ENCODE data around the gene MRPL3. TPM values are rescaled to one million over a fixed set of nuclear protein-coding genes. Genes with fewer than 3 reads are reported as not detected.

MRPL3 gene
- polyA plus RNA-seq, 1 of the 3 experiments (the other 2 are of a cell fraction) = 73.7 TPM

DNA sequence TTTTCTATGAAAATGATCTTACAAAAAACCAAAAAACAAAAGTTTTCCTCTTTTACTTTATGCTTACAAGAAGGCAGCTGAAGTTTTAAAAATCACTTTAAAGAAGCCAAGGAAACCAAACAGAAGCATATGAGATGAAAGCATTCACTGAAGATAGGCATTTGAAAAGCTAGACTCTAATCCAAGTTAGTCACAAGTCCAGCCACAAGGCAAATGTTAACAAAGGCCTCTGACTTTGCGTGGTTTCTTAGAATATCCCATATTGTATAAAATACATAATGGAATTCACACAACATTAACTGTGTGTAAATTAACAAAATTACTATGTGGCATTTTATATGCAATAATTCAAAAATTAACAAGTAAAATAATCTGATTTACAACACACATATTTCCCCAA is 17.7 kb downstream of the MRPL3 start:
- no peak overlapping the region for H3K4me3 ChIP-seq (ENCODE audit: low read depth in 2 of 2, low read length in 1 of 2)
- DNase-seq = no peak
- no peak overlapping the region for H2AFZ ChIP-seq (ENCODE audit: low read depth)
- no peak overlapping the region for H3K4me2 ChIP-seq
- CTCF ChIA-PET = interaction anchor here (0.9 to 1.2 kb wide), 2 partner anchors 12 to 452 kb away, joined by 3 to 4 read pairs; no protein-coding TSS in a partner anchor
- H3K4me1 ChIP-seq (ENCODE audit: control insufficient read depth in 1 of 2, insufficient read depth in 2 of 2, low read depth in 1 of 2, low read length in 1 of 2) = no peaks in the 10 kb centered on the region
- no peaks in the 10 kb centered on the region for H3K9me2 ChIP-seq
- POLR2A ChIA-PET = no interaction called here
- whole genome bisulfite sequencing (ENCODE audit: low lambda C conversion rate) = 96% methylated on average over 1 of the region's 1 CpG
- TF ChIP-seq YY1 (IDR thresholded peaks at IDR 0.05; ENCODE audit: low read depth) = no peak
- no peak for TF ChIP-seq RFX5 (IDR thresholded peaks at IDR 0.05; ENCODE audit: low read length)
- no peak for TF ChIP-seq POLR2AphosphoS5 (IDR thresholded peaks at IDR 0.05; ENCODE audit: low read depth, low read length)
- TF ChIP-seq, protein P1, sequence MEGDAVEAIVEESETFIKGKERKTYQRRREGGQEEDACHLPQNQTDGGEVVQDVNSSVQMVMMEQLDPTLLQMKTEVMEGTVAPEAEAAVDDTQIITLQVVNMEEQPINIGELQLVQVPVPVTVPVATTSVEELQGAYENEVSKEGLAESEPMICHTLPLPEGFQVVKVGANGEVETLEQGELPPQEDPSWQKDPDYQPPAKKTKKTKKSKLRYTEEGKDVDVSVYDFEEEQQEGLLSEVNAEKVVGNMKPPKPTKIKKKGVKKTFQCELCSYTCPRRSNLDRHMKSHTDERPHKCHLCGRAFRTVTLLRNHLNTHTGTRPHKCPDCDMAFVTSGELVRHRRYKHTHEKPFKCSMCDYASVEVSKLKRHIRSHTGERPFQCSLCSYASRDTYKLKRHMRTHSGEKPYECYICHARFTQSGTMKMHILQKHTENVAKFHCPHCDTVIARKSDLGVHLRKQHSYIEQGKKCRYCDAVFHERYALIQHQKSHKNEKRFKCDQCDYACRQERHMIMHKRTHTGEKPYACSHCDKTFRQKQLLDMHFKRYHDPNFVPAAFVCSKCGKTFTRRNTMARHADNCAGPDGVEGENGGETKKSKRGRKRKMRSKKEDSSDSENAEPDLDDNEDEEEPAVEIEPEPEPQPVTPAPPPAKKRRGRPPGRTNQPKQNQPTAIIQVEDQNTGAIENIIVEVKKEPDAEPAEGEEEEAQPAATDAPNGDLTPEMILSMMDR (IDR thresholded peaks at IDR 0.05) = no peak
- TF ChIP-seq TAF1 (IDR thresholded peaks at IDR 0.05; ENCODE audit: borderline replicate concordance, low read depth, low read length) = no peak
- peaks cover 77 to 81% of the 10 kb centered on the region in 2 experiments for H3K36me3 ChIP-seq (replicated peaks in 1 of 2; ENCODE audit: control insufficient read depth in 1 of 2, insufficient read depth in 2 of 2, low read length in 1 of 2)
- H3K79me2 ChIP-seq (ENCODE audit: insufficient read depth) = peaks cover 19% of the 10 kb centered on the region
- no peaks in the 10 kb centered on the region for H3F3A ChIP-seq (replicated peaks; ENCODE audit: insufficient read depth)
- H3K27ac ChIP-seq (ENCODE audit: low read depth in 2 of 2, low read length in 1 of 2) = no peak overlapping the region
- H3K9ac ChIP-seq = no peak overlapping the region
- no peaks in the 10 kb centered on the region for H4K20me1 ChIP-seq (ENCODE audit: insufficient read depth)
- no peaks in the 10 kb centered on the region for H3K27me3 ChIP-seq (ENCODE audit: insufficient read depth)
- no peaks in the 10 kb centered on the region for H3K9me3 ChIP-seq

GRCh38 chr3:131484496-131485111 is 18.2 kb downstream of the MRPL3 start:
- Histone ChIP-seq H3K4me1 (ENCODE audit: control insufficient read depth in 1 of 2, insufficient read depth in 2 of 2, low read depth in 1 of 2, low read length in 1 of 2) (no peaks in the 10 kb centered on the region), H3K9me3 (no peaks in the 10 kb centered on the region), H3K4me3 (ENCODE audit: low read depth in 2 of 2, low read length in 1 of 2) (no peak overlapping the region), H3K36me3 (replicated peaks in 1 of 2; ENCODE audit: control insufficient read depth in 1 of 2, insufficient read depth in 2 of 2, low read length in 1 of 2) (peaks cover 77 to 79% of the 10 kb centered on the region in 2 experiments), H3K79me2 (ENCODE audit: insufficient read depth) (peaks cover 19% of the 10 kb centered on the region), H3K9ac (no peak overlapping the region), H3K9me2 (no peaks in the 10 kb centered on the region), H3F3A (replicated peaks; ENCODE audit: insufficient read depth) (no peaks in the 10 kb centered on the region), H3K4me2 (no peak overlapping the region), H2AFZ (ENCODE audit: low read depth) (no peak overlapping the region), H3K27me3 (ENCODE audit: insufficient read depth) (no peaks in the 10 kb centered on the region), H4K20me1 (ENCODE audit: insufficient read depth) (no peaks in the 10 kb centered on the region), H3K27ac (ENCODE audit: low read depth in 2 of 2, low read length in 1 of 2) (no peak overlapping the region)
- WGBS (ENCODE audit: low lambda C conversion rate) = 86% methylated on average over 4 of the region's 4 CpGs
- POLR2A ChIA-PET = no interaction called here
- CTCF ChIA-PET = interaction anchor here (0.9 to 1.2 kb wide), 2 partner anchors 12 to 451 kb away, joined by 3 to 4 read pairs; no protein-coding TSS in a partner anchor
- no peak for DNase-seq
- TF ChIP-seq RCOR1 (IDR thresholded peaks at IDR 0.05; ENCODE audit: low read length) (no peak), YY1 (IDR thresholded peaks at IDR 0.05; ENCODE audit: low read depth) (no peak), GABPA (IDR thresholded peaks at IDR 0.05; ENCODE audit: low read depth) (no peak), RAD21 (IDR thresholded peaks at IDR 0.05; ENCODE audit: low read length) (no peak), FOXJ3 (CRISPR knock-in tag; IDR thresholded peaks at IDR 0.05) (no peak), RXRA (IDR thresholded peaks at IDR 0.05; ENCODE audit: borderline replicate concordance, low read depth) (no peak), RFX5 (IDR thresholded peaks at IDR 0.05; ENCODE audit: low read length) (no peak), SMC3 (IDR thresholded peaks at IDR 0.05; ENCODE audit: low read depth, low read length) (no peak), MXI1 (IDR thresholded peaks at IDR 0.05; ENCODE audit: low read depth, low read length) (no peak), JUND (IDR thresholded peaks at IDR 0.05) (no peak), NRF1 (IDR thresholded peaks at IDR 0.05; ENCODE audit: low read depth, low read length) (no peak), NFIC (IDR thresholded peaks at IDR 0.05; ENCODE audit: borderline replicate concordance) (no peak)
- TF ChIP-seq, protein P2, sequence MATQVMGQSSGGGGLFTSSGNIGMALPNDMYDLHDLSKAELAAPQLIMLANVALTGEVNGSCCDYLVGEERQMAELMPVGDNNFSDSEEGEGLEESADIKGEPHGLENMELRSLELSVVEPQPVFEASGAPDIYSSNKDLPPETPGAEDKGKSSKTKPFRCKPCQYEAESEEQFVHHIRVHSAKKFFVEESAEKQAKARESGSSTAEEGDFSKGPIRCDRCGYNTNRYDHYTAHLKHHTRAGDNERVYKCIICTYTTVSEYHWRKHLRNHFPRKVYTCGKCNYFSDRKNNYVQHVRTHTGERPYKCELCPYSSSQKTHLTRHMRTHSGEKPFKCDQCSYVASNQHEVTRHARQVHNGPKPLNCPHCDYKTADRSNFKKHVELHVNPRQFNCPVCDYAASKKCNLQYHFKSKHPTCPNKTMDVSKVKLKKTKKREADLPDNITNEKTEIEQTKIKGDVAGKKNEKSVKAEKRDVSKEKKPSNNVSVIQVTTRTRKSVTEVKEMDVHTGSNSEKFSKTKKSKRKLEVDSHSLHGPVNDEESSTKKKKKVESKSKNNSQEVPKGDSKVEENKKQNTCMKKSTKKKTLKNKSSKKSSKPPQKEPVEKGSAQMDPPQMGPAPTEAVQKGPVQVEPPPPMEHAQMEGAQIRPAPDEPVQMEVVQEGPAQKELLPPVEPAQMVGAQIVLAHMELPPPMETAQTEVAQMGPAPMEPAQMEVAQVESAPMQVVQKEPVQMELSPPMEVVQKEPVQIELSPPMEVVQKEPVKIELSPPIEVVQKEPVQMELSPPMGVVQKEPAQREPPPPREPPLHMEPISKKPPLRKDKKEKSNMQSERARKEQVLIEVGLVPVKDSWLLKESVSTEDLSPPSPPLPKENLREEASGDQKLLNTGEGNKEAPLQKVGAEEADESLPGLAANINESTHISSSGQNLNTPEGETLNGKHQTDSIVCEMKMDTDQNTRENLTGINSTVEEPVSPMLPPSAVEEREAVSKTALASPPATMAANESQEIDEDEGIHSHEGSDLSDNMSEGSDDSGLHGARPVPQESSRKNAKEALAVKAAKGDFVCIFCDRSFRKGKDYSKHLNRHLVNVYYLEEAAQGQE (IDR thresholded peaks at IDR 0.05; ENCODE audit: low read depth, low read length) = no peak
